GM20000 (cell line): ENCODE results near the gene CNTN4.

Source experiments
- DNase-seq: peaks from one replicate; pipeline ENCODE4 v3.0.0; 2012; ENCODE audit warnings: low spot score
- TF ChIP-seq, protein P1 (sequence below): IDR thresholded peaks from 2 replicates; pipeline ENCODE4 v1.5.1; 2012; ENCODE audit warnings: mild to moderate bottlenecking, control low read depth; ENCODE audit errors: extremely low read depth, missing control alignments

Gene CNTN4

DNA sequence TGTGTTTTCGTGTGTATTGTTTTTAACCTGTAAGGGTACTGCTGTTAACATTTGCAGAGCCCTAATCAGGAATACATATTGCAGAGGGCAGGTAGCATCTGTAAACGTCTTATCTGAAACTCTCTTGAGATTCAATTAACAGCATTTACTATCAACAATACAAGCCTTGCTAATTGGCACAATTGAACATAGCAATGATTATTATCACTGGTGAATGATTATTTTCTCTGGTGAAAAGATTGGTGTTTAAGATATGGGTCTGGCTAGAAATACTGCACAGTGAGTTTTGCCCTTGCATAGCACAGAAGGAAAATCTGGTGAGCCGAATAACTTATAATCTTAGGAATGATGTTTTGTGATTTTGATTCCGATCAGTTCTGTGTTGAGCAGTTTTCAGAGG lies 5.9 kb upstream of the CNTN4 start:
- DNase-seq: no peak
- TF ChIP-seq, protein P1, sequence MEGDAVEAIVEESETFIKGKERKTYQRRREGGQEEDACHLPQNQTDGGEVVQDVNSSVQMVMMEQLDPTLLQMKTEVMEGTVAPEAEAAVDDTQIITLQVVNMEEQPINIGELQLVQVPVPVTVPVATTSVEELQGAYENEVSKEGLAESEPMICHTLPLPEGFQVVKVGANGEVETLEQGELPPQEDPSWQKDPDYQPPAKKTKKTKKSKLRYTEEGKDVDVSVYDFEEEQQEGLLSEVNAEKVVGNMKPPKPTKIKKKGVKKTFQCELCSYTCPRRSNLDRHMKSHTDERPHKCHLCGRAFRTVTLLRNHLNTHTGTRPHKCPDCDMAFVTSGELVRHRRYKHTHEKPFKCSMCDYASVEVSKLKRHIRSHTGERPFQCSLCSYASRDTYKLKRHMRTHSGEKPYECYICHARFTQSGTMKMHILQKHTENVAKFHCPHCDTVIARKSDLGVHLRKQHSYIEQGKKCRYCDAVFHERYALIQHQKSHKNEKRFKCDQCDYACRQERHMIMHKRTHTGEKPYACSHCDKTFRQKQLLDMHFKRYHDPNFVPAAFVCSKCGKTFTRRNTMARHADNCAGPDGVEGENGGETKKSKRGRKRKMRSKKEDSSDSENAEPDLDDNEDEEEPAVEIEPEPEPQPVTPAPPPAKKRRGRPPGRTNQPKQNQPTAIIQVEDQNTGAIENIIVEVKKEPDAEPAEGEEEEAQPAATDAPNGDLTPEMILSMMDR: no peak

DNA sequence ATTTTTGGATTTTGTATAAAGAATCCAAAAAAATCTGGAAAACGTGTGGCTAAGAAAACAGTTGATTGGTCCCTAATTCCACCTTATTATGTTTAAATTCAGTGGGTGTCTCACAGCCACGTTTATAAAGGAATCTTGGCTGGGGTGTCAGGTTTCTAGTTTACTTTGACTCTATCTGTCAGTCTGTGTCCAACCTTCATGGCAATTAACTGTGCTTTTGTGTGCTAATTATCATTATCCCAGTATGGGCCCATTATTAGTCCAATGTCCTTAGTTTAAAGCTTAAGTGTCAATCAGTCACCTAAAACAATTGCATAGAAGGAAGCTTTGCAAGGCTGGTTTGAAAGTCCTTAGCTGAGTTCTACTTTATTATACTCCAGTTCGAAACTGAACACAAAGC lies 3.7 kb upstream of the CNTN4 start:
- TF ChIP-seq, protein P1: no peak
- no peak for DNase-seq

DNA sequence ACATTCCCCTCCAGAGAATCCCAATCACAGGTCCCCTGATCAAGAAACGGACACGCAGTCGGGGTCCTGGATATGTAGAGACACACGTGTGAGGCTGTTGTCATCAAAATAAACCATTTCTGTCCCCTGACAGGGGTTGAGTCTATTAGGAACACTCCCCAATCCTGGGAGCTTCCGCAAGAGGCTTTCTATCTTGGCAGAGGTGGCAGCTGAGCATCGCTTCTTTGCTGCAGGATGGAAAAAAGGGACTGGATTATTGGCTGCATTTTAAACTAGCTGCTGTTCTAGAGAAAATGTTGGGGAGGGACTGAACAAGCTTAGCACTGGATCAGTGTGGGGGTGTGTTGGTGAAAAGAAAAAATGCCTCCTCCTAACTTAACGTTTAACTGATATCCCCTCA lies 2.5 kb upstream of the CNTN4 start:
- no peak for DNase-seq
- TF ChIP-seq, protein P1: no peak

DNA sequence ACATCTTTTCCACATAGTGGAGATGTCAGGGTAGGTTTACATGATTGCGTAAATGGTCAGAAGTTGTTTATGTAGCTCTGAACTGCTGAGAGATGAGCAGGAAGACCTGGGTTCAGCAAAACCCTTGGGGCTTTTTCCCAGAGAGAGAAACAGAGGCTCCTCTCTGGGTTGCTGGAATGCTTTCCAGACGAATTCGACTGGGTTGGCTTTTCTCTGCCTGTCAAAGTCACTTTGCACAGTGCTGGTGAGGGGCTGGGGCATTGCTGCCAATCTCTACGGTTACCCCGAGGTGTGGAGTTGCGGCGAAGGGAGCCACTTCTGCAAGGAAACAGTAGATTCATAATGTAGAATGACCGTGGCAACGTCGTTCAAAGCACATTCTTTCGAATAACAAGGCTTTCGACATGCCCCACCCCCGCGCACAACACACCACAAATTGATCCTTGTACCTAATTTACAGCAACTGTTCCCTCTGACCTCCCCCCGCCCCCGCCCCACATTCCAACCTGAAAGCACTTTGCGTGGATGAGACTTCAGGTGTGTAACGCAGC lies 950 bp upstream of the CNTN4 start:
- TF ChIP-seq, protein P1: no peak
- DNase-seq: no peak

DNA sequence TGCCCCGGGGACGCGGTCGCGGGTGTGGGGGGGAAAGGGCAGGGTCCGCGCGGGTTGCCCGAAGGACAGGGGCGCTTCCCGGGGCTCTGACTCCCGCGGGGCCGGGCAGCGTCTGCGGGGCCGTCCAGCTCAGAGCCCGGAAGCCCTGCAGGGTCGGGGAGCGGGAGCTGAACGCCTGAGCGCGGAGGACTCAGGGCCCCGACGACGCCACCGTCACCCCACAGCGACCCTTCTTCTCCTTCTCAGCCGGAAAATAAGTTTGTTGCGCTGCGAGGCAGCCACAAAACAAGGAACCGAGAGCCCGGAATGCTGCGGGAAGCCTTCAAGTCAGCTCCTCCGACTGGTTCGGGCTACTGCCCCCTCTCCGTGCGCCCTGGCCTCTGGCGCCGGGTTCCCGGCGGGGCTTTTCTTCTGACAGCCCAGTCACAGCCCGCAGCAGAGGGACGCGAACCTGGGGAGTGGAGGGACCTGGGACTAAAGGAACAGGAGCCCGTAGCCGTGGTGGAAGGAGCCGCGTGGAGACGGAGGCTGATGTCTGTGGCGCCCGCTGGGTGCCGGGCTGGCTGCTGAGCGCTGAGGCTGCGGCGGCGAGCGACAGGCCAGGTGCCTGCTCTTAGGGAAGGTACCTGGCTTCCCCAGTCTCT lies 484 bp downstream of the CNTN4 start:
- no peak for DNase-seq
- TF ChIP-seq, protein P1: no peak

DNA sequence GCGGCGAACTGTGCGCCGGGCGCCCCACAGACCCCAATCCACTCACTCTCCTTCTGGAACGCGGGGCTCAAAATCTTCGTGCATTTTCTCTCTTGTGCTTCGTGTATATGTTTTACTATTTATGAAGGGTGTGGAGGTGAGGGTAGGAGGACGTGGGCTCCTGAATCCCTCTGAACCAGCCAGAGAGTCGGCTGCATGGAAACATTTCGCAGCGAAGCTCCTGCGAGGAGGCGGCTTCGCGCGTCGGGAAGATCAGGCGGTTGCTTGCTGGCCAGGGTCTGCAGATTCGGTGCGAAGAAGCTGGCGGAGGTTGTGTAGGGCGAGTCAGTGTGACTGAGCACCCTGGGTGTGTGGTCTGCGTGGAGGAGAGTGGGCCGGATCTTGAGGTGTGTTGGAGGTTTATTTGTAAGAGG lies 1.1 kb downstream of the CNTN4 start:
- TF ChIP-seq, protein P1: no peak

DNA sequence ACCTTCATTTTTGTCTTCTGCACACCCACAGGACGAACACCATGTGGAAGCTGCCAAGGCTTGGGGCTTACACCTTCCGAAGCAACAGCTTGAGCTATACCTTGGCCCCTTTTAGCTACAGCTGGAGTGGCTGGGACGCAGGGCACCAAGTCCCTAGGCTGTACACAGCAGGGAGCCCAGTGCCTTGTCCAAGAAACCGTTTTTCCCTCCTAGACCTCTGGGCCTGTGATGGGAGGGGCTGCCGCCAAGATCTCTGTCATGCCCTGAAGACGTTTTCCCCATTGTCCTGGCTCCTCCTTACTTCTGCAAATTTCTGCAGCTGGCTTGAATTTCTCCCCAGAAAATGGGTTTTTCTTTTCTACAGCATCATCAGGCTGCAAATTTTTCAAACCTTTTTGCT lies 7.8 kb downstream of the CNTN4 start:
- TF ChIP-seq, protein P1: no peak
- DNase-seq: no peak

More for the DNA sequence above, 1.1 kb downstream of the CNTN4 start:
- no peak for DNase-seq
